Transverse colon (tissue), 4 donors: ENCODE results near the gene MED12L.

ENCODE experiments used
- CTCF ChIP-seq, 5 experiments: fragments of 200-600 bp in 3 of 5; fragments of 450-650 bp in 2 of 5; sonication (generic) in 3 of 5; IDR thresholded peaks; 1 replicate in 2 of 5; 2 replicates in 3 of 5; pipeline ENCODE4 v1.5.1; 2016 to 2017; ENCODE audit warnings: antibody characterized with exemption in 5 of 5, inconsistent platforms in 3 of 5, mild to moderate bottlenecking in 2 of 5, moderate library complexity in 1 of 5
- POLR2A ChIP-seq: fragments of 450-650 bp; IDR thresholded peaks from one replicate; pipeline ENCODE4 v1.6.1; 2016; ENCODE audit warnings: antibody characterized with exemption, mild to moderate bottlenecking, moderate library complexity
- POLR2AphosphoS5 ChIP-seq, 3 donors: sonication (generic); formaldehyde crosslinking; IDR thresholded peaks; one replicate each; pipeline ENCODE4 v1.6.1; 2016; ENCODE audit warnings: antibody characterized with exemption in 3 of 3

- TF ChIP-seq CTCF (IDR thresholded peaks at IDR 0.05) (no peak), POLR2A (no peak), POLR2AphosphoS5 (IDR thresholded peaks at IDR 0.05) (no peak)
Measured at GRCh38 chr3:151307131-151307530, 221.7 kb downstream of the MED12L start.
